Progenitor cell of endocrine pancreas (in vitro differentiated cells): Measurements from ENCODE around the gene ARF6. TPM values are rescaled to one million over a fixed set of nuclear protein-coding genes. Genes with fewer than 3 reads are reported as not detected.

Experiments used
- DNase-seq: peaks from one replicate; pipeline ENCODE4 v3.0.0; 2021; ENCODE audit warnings: low spot score; ENCODE audit not compliant: unreplicated experiment
- H3K27ac Mint-ChIP-seq: 2 replicates; pipeline ENCODE4 v1.8.0; 2021; ENCODE audit warnings: mild to moderate bottlenecking, moderate library complexity, mixed read lengths
- H3K27me3 Mint-ChIP-seq: 2 replicates; pipeline ENCODE4 v1.8.0; 2021; ENCODE audit warnings: mixed read lengths
- H3K36me3 Mint-ChIP-seq: 2 replicates; pipeline ENCODE4 v1.8.0; 2022; ENCODE audit warnings: mixed read lengths; ENCODE audit not compliant: insufficient read depth
- H3K4me1 Mint-ChIP-seq: 2 replicates; pipeline ENCODE4 v1.8.0; 2021; ENCODE audit warnings: low read depth, mixed read lengths
- H3K4me3 Mint-ChIP-seq: 2 replicates; pipeline ENCODE4 v1.8.0; 2021; ENCODE audit warnings: low read depth, mild to moderate bottlenecking, moderate library complexity, mixed read lengths
- H3K9me3 Mint-ChIP-seq: 2 replicates; pipeline ENCODE4 v1.8.0; 2021; ENCODE audit warnings: low read depth, mixed read lengths
- long read RNA-seq: library from polyadenylated mRNA; unstranded; transcript quantifications from one replicate; pipeline ENCODE4 v2.0.0, GENCODE V29; 2020
- total RNA-seq: library from RNA; stranded (reverse); gene quantifications from 2 replicates; pipeline ENCODE4 v1.2.1, GENCODE V29; 2021
- TF ChIP-seq, protein P1 (sequence below): fragments of 200-600 bp; sonication (generic); IDR thresholded peaks from one replicate; pipeline ENCODE4 v1.5.0; 2021; ENCODE audit warnings: antibody characterized with exemption, mild to moderate bottlenecking; ENCODE audit not compliant: unreplicated experiment

The ARF6 gene
- total RNA-seq, result 49.8 and 49.9 TPM in 2 replicates
- long read RNA-seq, partial matches to known transcripts, result 81 of 81 reads
- long read RNA-seq, other reads (novel, unspliced or antisense), result 0 of 81 reads

- Mint-ChIP-seq H3K36me3 (peaks cover 11% of the 10 kb centered on the region), H3K9me3 (no peaks in the 10 kb centered on the region), H3K27ac (peak within 1 kb of the TSS; percentile 99), H3K4me3 (peak within 1 kb of the TSS; percentile 88), H3K4me1 (peaks cover 28% of the 10 kb centered on the region), H3K27me3 (no peaks in the 10 kb centered on the region)
- TF ChIP-seq, protein P1, sequence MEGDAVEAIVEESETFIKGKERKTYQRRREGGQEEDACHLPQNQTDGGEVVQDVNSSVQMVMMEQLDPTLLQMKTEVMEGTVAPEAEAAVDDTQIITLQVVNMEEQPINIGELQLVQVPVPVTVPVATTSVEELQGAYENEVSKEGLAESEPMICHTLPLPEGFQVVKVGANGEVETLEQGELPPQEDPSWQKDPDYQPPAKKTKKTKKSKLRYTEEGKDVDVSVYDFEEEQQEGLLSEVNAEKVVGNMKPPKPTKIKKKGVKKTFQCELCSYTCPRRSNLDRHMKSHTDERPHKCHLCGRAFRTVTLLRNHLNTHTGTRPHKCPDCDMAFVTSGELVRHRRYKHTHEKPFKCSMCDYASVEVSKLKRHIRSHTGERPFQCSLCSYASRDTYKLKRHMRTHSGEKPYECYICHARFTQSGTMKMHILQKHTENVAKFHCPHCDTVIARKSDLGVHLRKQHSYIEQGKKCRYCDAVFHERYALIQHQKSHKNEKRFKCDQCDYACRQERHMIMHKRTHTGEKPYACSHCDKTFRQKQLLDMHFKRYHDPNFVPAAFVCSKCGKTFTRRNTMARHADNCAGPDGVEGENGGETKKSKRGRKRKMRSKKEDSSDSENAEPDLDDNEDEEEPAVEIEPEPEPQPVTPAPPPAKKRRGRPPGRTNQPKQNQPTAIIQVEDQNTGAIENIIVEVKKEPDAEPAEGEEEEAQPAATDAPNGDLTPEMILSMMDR, result no peak
- peak; percentile 96 for DNase-seq
These were observed at the start of gene ARF6 for GRCh38 chr14:49892636-49893308. ARF6 (plus strand) TSS chr14:49893082; CDS start chr14:49893737, 655 bp downstream.

DNA sequence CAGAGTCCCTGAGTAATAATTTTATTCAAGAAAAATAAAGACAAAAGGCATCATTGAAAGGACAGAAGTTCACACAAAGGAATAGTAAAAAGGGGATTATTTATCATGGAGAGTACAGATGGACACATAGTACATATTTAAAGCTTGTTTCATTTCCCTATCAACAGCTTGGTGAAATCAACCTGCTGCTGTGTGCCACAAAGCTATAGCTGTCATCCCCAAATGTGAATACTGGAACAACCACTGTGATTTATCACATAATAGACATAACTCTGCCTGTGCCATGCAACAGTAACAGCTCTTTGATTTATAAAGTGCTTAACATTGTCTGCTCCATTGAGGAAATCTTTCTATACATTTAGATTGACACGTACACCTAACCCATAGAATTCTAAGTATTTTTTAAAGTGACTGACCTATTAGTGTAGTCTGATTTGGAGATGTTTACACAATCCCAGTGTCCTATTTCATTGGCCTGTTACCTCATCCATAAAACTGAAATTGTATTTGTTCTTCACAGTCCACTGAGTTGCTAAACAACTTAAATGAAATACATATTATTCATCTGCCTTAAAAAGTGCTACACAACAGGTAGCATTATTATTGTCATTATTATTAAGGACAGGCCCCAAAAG is 43.6 kb upstream of the ARF6 start:
- no peak for DNase-seq
- TF ChIP-seq, protein P1, result no peak
- peak overlapping the region; percentile 16 for H3K27ac Mint-ChIP-seq
- H3K27me3 Mint-ChIP-seq, result no peaks in the 10 kb centered on the region
- no peaks in the 10 kb centered on the region for H3K9me3 Mint-ChIP-seq
- H3K4me3 Mint-ChIP-seq, result no peak overlapping the region
- peaks cover 14% of the 10 kb centered on the region for H3K4me1 Mint-ChIP-seq
- H3K36me3 Mint-ChIP-seq, result peaks cover 22% of the 10 kb centered on the region

DNA sequence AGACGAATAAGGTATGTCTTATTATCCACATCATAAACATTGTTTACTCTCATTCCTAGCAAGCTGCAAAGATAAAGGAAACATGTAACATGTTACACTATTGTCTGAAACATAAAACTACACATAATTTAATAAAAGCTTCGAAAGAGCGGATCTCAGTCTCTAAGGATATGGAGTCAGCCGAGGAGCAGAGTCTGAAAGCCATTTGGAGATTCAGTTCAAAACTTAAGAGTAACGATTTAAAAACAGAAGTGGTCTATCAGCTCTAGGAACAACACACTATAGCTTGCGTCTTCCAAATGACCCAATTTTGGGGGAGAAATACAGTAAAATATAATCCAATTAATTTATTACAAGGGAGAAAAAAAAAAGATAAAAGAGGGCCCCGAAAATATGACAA is 41.1 kb upstream of the ARF6 start:
- no peaks in the 10 kb centered on the region for H3K9me3 Mint-ChIP-seq
- peaks cover 11% of the 10 kb centered on the region for H3K36me3 Mint-ChIP-seq
- no peak for DNase-seq
- TF ChIP-seq, protein P1, result no peak
- peak overlapping the region; percentile 100 for H3K27ac Mint-ChIP-seq
- no peaks in the 10 kb centered on the region for H3K27me3 Mint-ChIP-seq
- peaks cover 14% of the 10 kb centered on the region for H3K4me1 Mint-ChIP-seq
- peak overlapping the region; percentile 96 for H3K4me3 Mint-ChIP-seq

DNA sequence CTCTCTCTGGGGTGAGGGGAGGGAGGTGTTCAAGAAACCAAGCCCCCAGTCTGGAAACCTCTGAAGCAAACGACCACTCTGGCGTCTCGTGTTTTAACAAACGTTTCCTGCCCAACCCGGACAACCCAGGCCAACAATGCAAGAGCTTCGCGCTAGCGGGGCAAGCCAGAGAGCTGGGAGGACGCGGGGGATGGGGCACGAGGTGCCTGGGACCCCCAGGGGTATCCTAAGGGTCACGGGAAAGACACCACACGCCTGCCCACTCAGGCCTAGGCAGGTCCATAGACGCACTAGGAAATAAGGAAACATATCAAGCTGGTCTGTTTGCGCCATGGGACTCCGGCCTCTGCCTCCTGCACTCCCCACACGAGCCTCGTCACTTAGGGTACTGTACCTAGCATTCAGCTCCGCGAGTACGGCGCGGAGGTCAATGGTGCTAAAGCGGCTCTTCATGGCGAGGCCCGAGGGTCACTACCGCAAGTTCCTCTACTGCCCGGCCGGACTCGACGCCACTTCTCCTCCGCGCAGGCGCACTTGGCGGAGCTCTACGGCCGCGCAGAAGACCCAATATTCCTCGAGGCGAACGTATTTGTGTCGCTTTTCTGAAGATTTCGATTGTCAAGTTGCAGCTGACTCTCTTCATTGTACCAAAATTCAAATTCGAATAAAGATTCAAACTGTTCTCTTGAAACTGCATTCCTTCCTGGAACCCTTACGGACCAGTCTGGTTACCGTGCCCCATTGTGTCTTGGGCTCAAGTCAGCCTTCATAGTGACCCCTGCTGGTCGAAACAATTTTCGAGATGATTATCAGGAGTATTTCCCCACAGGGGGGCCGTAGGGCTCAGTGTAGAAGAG is 40.4 kb upstream of the ARF6 start, which contains the start of gene NEMF:
NEMF (minus strand) TSS at position 488 of the 857 bp plus-strand sequence; CDS start at position 453, 35 bp downstream.
- TF ChIP-seq, protein P1, result peak; percentile 84

GRCh38 chr14:49853158-49853477 is 39.8 kb upstream of the ARF6 start:
- peak overlapping the region; percentile 96 for H3K4me3 Mint-ChIP-seq
- peaks cover 10% of the 10 kb centered on the region for H3K36me3 Mint-ChIP-seq
- peak overlapping the region; percentile 100 for H3K27ac Mint-ChIP-seq
- peaks cover 14% of the 10 kb centered on the region for H3K4me1 Mint-ChIP-seq
- H3K9me3 Mint-ChIP-seq, result no peaks in the 10 kb centered on the region
- DNase-seq, result no peak
- H3K27me3 Mint-ChIP-seq, result no peaks in the 10 kb centered on the region
- TF ChIP-seq, protein P1, result peak; percentile 23

More for the DNA sequence above, 40.4 kb upstream of the ARF6 start, which contains the start of gene NEMF:
- no peaks in the 10 kb centered on the region for H3K9me3 Mint-ChIP-seq
- H3K4me1 Mint-ChIP-seq, result peaks cover 14% of the 10 kb centered on the region
- H3K27ac Mint-ChIP-seq, result peak within 1 kb of the TSS; percentile 100
- peak within 1 kb of the TSS; percentile 96 for H3K4me3 Mint-ChIP-seq
- no peaks in the 10 kb centered on the region for H3K27me3 Mint-ChIP-seq
- H3K36me3 Mint-ChIP-seq, result peaks cover 10% of the 10 kb centered on the region
- peak; percentile 72 for DNase-seq
